IMR-90 (cell line): Measurements from ENCODE around the gene METTL23.

Experiments
- CEBPB ChIP-seq: IDR thresholded peaks from 2 replicates; pipeline ENCODE4 v1.6.1; 2012; ENCODE audit warnings: low read depth, low read length, improper control_type of control experiment
- MXI1 ChIP-seq: IDR thresholded peaks from 2 replicates; pipeline ENCODE4 v1.6.1; 2012; ENCODE audit warnings: low read depth, mild to moderate bottlenecking, low read length, moderate library complexity, borderline replicate concordance
- POLR2A ChIP-seq: IDR thresholded peaks from 2 replicates; pipeline ENCODE4 v1.6.1; 2012; ENCODE audit warnings: mild to moderate bottlenecking, low read depth, low read length
- RFX5 ChIP-seq: IDR thresholded peaks from 2 replicates; pipeline ENCODE4 v1.8.0; 2012; ENCODE audit warnings: low read depth, mild to moderate bottlenecking, low read length, moderate library complexity
- TF ChIP-seq, protein P1 (sequence below): conservative IDR thresholded peaks from 2 replicates; pipeline ENCODE4 v1.5.1; 2012; ENCODE audit warnings: mild to moderate bottlenecking, low read depth, low read length, improper control_type of control experiment

DNA sequence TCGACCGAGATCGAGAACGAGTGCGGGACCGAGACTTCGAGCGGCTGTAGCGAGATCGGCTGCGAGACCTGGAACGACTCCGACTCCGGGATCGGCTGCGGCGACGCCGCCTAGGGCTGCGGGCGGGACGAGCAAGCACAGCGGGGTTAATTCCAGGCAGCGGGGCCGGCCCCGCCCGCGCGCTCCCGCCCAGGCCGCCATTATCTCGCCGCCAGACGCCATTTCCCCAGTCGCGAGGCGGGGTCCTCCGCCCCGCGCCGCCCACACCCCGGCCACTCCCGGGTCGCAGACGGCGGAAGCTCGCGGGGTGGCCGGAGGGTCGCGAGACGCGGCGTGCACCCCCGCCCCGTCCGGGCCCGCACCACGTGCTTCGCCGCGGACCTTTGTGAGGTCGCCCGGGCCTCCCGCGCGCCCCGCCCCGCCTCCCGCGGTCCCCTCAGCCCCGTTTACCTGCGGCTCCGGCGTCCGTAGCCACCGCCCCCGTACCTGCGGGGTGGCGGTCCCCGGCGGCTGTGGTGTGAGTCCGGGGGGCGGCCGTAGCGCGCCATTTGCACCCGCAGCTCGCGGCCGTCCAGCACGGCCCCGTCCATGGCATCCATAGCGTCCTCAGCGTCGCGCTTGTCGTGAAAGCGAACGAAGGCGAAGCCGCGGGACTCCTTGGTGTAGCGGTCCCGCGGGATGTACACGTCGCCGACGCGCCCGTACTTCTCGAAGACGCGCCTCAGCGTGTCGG, 9.9 kb downstream of the METTL23 start:
- TF ChIP-seq, protein P1, sequence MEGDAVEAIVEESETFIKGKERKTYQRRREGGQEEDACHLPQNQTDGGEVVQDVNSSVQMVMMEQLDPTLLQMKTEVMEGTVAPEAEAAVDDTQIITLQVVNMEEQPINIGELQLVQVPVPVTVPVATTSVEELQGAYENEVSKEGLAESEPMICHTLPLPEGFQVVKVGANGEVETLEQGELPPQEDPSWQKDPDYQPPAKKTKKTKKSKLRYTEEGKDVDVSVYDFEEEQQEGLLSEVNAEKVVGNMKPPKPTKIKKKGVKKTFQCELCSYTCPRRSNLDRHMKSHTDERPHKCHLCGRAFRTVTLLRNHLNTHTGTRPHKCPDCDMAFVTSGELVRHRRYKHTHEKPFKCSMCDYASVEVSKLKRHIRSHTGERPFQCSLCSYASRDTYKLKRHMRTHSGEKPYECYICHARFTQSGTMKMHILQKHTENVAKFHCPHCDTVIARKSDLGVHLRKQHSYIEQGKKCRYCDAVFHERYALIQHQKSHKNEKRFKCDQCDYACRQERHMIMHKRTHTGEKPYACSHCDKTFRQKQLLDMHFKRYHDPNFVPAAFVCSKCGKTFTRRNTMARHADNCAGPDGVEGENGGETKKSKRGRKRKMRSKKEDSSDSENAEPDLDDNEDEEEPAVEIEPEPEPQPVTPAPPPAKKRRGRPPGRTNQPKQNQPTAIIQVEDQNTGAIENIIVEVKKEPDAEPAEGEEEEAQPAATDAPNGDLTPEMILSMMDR = peak; percentile 35; the same call in 1 of the 2 replicates
- TF ChIP-seq POLR2A = no peak
- TF ChIP-seq RFX5 = no peak
- TF ChIP-seq MXI1 = peak; percentile 66; the same call in 1 of the 2 replicates
- no peak for TF ChIP-seq CEBPB
